MV-4-11 (cell line): ENCODE results near the gene TFAP2D.

Source experiments
- DNase-seq: peaks from one replicate; lab custom pipeline; 2025; lab: John Stamatoyannopoulos, UW

TFAP2D gene

DNA sequence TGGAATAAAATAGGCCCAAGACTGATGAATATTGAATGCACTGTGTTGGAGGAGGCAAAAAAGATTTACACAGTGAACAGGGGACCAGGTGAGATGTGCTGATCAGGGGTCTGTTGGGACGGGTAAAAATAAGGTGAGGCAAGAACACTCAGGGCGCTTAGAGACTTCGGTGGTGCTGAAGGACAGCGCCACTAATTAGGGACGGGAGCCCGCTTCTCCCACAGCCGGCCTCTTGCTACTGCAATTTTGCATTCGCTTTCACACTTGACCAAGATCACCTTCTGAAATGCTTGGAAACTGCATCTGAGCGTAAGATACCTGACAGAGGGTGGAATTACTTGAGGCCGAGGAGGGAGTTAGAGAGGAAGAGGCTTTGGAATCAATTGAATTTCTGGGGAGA lies 7.3 kb downstream of the TFAP2D start:
- no peak for DNase-seq

DNA sequence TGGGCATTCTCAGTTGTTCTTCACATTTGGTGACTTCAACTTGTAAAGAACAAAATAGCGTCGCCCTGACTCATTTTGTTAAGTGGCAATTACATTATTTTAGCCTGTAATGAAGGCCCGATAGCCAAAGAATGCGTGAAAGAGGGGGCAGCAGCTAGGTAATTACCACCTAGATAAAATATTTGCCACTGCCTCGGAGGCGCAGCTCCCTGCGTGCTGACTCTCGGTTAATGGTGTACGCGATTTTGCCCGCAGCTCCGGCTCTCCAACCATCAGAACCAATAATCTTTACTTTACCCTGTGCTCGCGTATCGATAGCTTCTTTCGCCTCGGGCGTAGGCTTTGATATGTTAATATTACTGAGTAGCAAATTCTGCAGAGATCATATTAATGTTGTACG lies 8.7 kb downstream of the TFAP2D start:
- no peak for DNase-seq

- no peak for DNase-seq
Observed at GRCh38 chr6:50722829-50723554, 9.7 kb downstream of the TFAP2D start.

GRCh38 chr6:50724381-50725124 lies 11.2 kb downstream of the TFAP2D start:
- DNase-seq = no peak

DNA sequence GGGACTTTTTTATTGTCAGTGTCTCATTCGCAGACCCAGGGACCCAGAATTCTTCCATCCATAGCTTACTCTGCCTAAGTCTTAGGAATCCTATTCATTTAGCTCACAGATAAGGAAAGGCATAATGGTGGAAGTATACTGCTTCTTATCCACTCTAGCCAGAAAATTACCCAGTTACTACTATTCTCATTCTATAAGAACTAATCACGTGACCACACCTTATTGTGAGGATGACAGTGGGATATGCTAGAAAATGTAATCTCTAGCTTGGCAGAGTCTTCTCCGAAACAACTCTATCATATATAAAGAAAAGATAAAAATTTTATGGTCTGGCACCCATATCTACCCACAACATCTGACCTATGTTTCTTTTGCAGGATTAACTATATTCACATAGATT lies 21.2 kb downstream of the TFAP2D start:
- DNase-seq = no peak

DNA sequence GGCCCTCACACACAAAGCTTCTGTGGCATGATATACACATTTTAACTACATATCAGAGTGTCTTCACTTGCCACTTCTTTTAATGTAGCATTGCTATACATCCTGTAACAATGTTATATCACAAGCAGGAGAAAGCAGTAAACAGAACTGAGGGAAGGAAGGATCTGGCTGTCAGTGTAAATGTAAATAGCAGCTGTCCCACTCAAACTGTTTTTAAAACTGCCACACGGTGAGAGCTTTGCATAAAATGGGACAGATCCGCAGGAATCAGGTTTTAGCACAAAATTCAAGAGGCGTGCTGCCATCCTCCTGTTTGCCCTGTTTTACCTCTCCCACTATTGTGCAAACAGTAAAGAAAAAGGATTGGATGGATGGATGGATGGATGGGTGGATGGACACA lies 28.8 kb downstream of the TFAP2D start:
- no peak for DNase-seq

DNA sequence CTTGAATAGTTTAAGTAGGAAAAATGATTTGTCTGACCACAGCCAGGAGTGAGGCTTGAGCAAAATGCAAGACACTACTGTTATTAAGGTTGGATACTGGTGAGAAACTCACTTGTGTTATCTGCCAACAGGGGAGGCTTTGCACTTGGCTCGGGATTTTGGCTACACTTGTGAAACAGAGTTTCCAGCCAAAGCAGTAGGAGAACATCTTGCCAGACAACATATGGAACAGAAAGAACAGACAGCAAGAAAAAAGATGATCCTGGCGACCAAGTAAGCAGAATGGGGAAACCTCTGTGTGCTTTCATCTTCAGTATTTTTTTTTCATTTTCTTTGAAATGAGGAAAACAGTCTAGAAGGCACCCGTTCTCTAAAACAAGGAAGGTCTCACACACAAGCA lies 31.6 kb downstream of the TFAP2D start:
- no peak for DNase-seq

DNA sequence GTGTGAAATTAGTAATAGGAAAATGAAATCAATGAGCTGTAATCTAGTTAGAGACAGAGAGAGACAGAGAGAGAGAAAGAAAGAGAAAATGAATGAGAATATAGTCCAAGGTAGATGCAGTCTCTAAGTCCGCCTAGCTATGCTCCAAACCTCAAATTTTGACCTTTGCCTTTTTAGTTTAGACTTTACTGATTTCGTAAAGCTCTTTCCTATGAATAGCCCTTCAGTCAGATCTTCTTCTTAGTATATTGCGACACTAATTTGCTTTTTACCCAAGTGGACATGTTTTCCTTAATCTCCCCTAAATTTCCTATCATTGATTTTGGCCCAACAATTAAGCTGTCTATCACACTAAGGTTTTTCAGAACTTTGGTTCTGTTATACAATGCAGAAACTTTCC lies 49.5 kb downstream of the TFAP2D start:
- DNase-seq = no peak

DNA sequence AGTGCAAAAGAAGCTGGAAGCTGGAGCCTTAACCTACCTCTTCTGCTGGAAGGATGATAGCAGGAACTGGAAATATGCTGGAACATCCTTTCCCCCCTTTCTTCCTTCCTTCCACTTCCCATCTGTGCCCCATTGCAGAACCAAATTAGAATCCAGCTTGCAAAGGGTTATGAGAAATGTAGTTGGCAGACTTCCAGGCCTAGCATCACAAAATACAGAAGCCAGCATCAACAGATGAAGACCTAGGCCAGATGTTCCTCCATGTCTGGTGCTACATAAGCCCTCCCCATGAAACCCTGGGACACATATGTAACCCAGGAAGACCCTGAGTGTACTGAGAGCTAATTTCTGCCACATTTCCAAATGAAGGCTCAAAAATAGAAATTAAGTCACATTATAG lies 65.4 kb downstream of the TFAP2D start:
- DNase-seq = no peak

DNA sequence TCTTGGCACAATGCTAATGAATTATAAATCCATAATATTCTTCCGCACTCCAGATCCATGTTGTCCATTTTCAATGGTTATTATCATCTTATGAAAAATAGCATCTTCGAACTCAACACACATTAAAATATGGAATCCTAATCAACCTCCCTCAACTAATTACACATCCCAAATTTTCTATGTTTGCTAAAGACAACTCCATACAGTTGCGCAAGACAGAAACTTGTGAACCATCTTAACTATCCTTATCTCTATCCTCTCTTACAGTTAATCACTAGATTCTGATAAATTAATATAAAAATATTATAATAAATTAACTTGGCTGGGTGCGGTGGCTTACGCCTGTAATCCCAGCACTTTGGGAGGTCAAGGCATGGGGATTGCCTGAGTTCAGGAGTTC lies 67.1 kb downstream of the TFAP2D start:
- no peak for DNase-seq

DNA sequence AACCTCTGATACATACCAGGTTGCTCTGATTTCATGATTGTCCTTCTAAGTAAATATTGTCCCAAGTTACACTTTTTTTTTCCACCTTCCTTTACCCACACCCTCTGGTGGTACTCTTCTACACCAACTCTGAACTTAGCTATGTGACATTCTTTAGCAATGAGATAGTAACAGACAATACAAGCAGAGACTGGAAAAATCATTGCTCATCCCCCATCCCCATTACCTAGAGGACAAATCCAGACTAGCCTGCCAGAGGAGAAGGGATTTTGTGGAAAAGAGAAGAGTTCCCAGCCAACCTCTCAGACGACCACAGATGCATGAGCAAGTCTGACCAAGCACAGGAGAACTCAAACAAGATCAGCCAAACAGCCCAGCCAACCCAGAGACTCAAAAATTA lies 72.6 kb downstream of the TFAP2D start:
- no peak for DNase-seq

DNA sequence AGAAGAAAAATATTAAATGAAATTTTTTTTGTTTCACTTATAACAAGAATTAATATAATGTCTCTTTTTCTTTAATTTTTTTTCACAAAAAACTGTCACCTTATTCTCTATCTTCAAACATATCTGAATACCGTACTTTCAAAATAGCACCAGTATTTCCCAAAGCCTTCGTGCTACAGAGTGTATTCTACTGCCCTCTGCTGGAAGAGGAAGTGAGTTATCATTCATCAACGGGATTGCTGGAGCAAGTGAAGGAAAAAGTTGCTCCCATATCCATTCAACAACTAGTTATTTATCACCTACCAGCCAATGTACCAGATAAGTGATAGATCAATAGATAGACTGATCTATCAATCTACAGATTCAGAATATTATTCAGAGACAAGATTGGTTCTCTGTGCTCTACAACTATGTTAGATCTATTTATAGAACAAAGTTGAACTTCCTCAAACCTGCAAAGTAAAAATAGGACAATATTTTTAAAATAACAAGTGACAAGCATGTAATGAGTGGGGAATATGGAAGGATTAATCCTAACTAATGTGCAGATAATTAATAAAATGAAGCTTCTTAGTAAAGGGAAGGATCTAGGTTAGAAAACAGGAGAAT lies 78.7 kb downstream of the TFAP2D start:
- DNase-seq = peak; percentile 58

DNA sequence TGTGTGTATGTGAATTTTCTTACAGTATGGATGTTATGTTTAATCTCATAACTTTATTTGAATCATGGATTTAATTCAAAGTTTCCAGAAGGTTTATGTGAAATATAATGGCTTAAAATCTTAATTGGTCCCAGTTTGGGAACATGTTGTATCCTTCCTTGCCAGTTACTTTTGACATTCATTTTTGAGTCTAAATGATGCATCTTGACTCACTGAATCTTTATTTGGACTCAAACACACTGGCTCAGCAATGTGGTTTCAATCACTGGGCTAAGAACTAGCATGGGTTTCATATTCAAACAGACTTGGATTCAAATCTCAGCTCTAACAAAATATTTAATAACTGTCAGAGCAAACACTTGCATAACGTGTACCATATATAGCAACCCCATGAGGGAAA lies 79.4 kb downstream of the TFAP2D start:
- DNase-seq = no peak

DNA sequence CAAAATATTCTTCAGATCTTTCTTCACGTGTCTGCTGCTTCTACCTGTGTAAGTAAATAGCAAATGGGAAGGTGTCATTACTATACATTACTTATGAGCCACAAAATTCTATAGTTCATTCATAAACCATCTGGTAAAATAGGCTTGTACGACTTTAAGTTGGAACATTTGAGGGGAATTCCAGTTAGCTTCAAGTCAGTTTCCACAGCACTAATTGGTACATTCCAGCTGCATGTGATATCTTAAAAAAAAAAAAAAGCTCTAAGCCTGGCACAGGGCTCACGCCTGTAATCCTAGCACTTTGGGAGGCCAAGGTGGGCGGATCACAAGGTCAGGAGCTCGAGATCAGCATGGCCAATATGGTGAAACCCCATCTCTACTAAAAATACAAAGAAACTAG lies 82.2 kb downstream of the TFAP2D start:
- no peak for DNase-seq

GRCh38 chr6:50804283-50804682 lies 91.0 kb downstream of the TFAP2D start:
- DNase-seq = no peak

DNA sequence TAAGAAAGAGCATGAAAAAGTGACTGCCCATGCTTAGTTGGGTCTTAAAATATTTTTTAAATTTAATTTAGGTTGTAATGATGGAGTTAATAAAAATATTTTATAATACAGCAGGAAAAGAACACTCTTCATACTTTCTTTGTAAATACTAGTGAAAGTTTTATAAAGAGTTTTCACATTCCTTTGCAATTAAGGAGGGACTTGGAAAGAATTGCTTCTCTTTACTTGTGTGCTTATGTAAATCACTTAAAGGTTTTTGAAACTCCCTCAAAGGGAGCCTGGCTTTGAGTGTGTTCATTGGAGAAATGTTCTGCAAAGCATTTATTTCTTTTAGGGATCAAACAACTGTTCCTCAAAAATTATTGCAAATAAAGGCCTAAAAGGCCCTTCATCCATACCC lies 93.7 kb downstream of the TFAP2D start:
- no peak for DNase-seq

DNA sequence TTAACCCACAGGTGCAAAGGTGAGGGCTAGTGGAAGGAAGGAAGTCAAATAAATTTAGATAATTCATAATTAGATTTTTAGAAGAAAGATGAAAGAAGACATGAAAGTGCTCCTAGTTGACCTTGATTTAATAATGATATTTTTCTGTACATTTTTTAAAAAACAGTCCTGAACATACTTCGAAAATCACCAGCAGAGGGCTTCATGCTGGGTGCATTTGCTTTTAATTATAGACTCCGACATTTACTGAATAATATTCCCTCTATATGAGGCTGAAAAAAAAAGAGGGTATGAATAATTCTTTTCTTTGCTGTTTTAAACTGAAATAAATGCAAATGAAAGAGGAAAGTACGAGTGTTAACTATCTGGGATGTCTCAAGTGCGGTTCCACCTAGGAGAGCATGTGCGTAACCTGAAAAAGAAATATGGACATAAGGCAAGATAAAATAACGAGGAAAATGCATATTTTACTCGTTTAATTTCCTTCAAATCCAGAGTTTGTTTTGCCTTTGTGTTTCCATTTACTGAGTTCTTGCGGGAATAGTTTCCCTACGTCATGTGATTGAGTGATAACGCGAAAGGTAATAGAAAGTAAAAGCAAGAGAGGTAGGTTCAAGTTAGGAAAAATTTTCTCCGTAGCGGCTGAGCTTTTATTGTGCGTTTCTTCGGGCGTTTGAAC lies 102.2 kb downstream of the TFAP2D start:
- no peak for DNase-seq

GRCh38 chr6:50816115-50816675 lies 102.9 kb downstream of the TFAP2D start:
- peak; percentile 26 for DNase-seq

DNA sequence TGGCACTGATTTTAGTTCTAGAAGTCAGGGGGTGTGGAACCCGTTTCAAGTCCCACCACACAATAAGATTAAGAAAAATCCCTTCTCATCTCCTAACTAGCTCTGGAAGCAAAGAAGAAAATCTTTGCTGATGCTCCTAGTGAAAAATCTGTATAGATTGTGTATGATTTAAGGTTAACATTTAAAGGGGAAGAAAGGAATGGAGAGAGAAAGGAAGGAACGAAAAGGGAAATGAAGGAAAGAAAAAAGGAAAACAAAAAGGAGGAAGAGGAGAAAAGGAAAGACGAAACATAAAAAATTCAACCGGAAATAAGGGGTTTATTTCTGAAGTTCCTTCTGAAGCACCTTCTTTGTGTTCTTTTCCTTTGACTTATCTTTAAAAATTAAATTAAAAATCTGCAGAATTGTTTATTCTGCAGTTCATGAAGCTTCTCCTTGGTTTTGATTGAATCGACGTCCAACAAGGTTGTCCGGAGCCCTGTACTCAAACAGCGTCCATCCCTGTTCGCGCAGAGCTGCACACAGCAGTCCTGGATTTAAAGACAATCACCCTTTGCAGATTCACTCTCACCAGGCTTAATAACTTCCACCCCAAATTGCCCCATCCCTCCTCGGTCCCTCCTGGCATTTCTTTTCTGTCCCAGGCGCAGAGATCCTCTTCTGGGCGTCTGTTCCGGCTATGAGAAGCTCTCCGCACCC lies 103.8 kb downstream of the TFAP2D start:
- no peak for DNase-seq

DNA sequence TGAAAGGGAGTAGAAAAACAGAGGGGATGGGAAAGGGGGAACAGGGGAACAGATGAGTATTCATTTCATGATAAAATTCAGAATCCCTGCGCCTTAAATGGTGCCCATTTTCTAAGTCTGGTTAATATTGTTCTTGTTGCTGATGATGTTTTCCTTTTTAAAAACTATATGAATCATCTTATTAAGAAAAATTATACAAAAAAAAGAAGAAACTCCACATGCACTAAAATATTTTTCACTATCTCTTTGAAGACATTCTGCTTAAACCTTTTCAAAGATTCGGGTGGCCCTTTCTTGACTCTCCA lies 104.3 kb downstream of the TFAP2D start:
- no peak for DNase-seq

DNA sequence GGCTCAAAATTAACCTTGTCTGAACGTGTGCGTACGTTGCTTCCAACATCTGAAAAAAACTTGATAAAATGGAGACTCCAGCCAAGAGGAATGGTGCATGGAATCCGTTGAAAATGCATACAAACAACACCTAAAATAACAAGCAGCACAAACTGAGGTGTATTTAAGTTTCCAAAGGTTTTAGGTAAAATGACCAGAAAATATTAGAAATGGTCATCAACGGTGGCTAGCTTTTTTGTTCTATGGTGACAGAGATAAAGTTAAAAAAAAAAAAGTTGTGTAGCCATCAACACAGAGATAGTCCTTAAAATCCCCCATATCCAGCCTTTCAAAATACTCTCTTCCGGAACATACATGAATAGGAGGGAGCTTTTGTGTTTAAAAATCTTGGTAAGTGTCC lies 104.7 kb downstream of the TFAP2D start:
- no peak for DNase-seq

DNA sequence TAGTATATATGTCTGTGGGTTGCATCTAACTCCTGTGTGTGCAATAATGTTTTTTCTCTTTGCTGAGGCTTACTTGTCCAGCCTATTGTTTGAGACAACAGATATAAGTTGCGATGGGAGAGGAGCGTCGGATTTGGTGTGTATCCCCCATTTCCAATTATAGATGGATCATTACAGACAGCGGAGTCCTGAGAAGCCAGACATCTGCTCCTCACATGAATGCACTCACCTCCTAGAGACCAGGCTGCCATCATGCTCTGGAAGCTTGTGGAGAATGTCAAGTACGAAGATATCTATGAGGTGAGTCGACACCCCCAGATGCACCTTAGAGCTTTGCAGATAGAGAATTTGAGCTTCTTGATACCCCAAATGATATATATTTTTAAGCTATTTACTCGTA lies 105.3 kb downstream of the TFAP2D start, which contains the start of gene TFAP2B:
Gene TFAP2B, plus strand, starts transcription at position 199 of the 400 bp plus-strand sequence. Its CDS starts 21 bp downstream, at position 220.
- no peak for DNase-seq
